ENCODE data around the gene CCDC141.

The CCDC141 gene

DNA sequence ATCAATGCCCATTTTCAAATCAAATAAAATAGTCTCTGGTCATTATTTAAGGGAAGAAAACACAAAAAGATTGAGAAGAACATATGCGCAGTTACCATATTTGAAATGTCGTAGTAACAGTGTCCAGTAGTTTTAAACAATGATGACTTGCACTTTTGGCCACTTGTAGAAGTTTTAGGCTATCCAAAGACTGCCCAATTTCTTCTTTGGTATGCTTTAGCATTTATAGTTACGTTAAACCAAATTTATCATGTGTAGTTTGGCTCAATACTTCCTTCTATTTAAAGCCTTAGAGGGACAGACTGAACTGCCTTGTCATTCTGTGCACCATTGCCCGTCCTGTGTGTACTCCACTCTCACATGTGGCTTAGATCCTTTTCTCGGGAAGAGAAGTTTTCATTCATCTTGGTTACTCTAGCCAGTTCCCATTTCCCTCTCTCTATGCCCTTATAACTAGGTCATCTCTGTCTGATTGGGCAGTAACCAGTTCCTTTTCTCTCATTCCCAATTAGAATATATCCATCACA, 157.9 kb downstream of the CCDC141 start:
- H3K4me3 ChIP-seq (ENCODE audit: low read depth, low read length), result no peak overlapping the region
- DNase-seq (ENCODE audit: low read depth), result no peak
- TF ChIP-seq, protein P1, sequence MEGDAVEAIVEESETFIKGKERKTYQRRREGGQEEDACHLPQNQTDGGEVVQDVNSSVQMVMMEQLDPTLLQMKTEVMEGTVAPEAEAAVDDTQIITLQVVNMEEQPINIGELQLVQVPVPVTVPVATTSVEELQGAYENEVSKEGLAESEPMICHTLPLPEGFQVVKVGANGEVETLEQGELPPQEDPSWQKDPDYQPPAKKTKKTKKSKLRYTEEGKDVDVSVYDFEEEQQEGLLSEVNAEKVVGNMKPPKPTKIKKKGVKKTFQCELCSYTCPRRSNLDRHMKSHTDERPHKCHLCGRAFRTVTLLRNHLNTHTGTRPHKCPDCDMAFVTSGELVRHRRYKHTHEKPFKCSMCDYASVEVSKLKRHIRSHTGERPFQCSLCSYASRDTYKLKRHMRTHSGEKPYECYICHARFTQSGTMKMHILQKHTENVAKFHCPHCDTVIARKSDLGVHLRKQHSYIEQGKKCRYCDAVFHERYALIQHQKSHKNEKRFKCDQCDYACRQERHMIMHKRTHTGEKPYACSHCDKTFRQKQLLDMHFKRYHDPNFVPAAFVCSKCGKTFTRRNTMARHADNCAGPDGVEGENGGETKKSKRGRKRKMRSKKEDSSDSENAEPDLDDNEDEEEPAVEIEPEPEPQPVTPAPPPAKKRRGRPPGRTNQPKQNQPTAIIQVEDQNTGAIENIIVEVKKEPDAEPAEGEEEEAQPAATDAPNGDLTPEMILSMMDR (IDR thresholded peaks at IDR 0.05; ENCODE audit: low read depth, low read length), result no peak
- no peak for TF ChIP-seq MYC (IDR thresholded peaks at IDR 0.05; ENCODE audit: low read depth, low read length)
- no peak for TF ChIP-seq POLR2A (IDR thresholded peaks at IDR 0.05; ENCODE audit: extremely low read depth, insufficient read length)
- TF ChIP-seq, protein P2, sequence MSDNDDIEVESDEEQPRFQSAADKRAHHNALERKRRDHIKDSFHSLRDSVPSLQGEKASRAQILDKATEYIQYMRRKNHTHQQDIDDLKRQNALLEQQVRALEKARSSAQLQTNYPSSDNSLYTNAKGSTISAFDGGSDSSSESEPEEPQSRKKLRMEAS (IDR thresholded peaks at IDR 0.05; ENCODE audit: low read depth, low read length), result no peak

DNA sequence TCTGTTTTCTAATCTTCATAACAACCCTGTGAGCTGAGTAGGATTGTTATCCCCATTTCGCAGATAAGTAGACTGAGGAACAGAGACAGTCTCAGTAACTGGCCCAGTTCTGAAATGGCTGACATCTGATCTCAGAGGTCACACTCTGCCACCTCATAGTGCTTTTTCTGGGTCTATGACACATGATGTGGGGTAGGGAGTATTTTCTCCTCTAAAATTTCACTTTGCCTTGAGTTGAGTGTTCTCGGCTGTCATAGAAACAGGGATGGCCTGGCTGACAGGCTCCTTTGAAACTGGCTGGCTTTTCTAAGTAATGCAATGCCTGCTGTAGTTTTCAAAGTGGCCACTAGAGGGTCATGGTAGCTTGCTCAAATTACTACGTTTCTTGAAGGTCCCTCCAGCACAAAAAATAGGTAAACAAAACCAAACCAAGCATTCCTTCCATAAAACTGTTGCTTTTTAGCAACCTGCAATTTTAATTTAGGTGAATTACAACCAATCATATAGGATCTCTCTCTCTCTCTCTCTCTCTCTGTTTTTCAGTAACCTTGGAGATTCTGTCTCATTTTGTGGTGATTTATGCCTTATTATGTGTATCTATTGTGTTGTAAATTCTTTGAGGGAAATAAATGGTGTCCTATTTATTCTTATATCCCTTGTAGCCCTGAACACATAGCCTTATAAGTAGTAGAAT, 158.5 kb downstream of the CCDC141 start:
- TF ChIP-seq POLR2A (IDR thresholded peaks at IDR 0.05; ENCODE audit: extremely low read depth, insufficient read length), result no peak
- TF ChIP-seq, protein P2 (IDR thresholded peaks at IDR 0.05; ENCODE audit: low read depth, low read length), result no peak
- TF ChIP-seq, protein P1 (IDR thresholded peaks at IDR 0.05; ENCODE audit: low read depth, low read length), result peak; percentile 95
- peak; percentile 66 for DNase-seq (ENCODE audit: low read depth)
- H3K4me3 ChIP-seq (ENCODE audit: low read depth, low read length), result no peak overlapping the region

DNA sequence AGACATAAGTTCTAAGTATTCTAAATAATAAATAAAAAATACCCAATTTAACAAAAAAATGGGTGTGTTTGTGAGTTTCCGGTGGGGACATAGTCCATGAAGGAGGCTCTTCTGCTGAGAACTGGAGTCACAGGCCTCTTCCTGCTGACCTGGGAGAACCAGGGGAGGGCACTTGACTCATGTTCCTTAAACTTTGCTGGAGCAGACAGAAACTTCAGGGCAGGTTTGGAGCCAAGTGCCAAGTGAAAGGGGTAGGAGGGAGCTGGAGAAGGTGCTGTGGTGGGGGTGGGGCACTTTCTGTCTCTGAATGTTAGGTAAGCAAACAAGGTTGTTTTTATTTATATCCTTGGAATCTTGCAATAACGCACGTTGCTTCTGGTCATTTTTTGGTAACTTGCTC, 163.9 kb downstream of the CCDC141 start:
- H3K4me3 ChIP-seq (ENCODE audit: low read depth, low read length), result no peak overlapping the region
- TF ChIP-seq POLR2A (IDR thresholded peaks at IDR 0.05; ENCODE audit: extremely low read depth, insufficient read length) (no peak), MYC (IDR thresholded peaks at IDR 0.05; ENCODE audit: low read depth, low read length) (no peak)
- TF ChIP-seq, protein P2 (IDR thresholded peaks at IDR 0.05; ENCODE audit: low read depth, low read length), result no peak
- TF ChIP-seq, protein P1 (IDR thresholded peaks at IDR 0.05; ENCODE audit: low read depth, low read length), result no peak
- no peak for DNase-seq (ENCODE audit: low read depth)

DNA sequence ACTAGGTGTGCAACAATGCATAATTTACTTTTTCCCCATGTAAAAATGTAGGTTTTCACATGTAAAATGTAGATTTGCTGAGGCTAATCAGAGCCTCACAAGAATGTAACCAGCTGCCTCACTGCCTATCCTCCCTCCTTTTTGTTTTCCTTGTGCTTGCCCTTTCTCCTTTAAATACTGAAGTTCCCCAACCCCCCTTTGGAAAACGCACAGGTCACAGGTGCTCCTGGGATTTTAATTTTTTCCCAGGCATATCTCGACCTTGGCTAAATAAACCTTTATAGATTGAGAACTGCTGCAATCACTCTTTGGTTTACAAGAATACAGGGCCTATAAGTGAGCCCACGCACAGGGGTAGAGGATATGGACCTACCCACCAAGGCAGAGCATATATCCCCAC, 165.5 kb downstream of the CCDC141 start:
- no peak overlapping the region for H3K4me3 ChIP-seq (ENCODE audit: low read depth, low read length)
- TF ChIP-seq POLR2A (IDR thresholded peaks at IDR 0.05; ENCODE audit: extremely low read depth, insufficient read length) (no peak), MYC (IDR thresholded peaks at IDR 0.05; ENCODE audit: low read depth, low read length) (no peak)
- TF ChIP-seq, protein P1 (IDR thresholded peaks at IDR 0.05; ENCODE audit: low read depth, low read length), result no peak
- TF ChIP-seq, protein P2 (IDR thresholded peaks at IDR 0.05; ENCODE audit: low read depth, low read length), result no peak
- no peak for DNase-seq (ENCODE audit: low read depth)

DNA sequence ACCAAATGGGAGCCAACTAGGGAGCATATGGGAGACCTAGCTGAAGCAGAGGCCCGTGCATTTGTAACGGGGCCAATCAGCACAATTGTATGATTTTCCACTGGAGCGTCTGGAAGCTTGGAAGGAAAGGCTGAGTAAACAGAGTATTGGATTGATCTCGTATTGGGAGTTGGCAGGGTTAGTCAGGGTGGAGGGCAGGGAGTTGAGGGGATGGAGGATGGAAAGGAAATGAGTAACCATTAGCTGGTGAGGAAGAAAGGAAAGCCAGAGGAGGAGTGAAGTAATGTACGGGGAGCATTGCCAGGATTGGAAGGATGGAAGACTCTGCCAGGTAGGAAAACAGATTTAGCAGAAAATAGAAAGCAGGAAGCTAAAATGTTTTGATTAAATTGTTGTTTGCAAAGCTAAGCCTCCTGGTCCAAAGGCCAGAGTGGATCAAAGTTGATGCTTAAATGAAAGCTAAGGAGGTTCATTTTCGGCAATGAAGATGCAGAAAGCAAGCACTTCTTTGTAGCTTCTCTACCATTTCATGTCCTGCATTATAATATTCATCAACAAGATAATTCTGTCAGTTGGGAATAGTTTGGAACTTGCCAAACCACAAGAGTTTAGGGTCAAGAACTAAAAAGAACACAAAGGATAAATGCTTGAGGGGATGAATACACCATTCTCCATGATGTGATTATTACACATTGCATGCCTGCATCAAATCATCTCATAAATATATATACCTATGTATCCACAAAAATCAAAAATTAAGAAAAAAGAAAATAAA, 167.1 kb downstream of the CCDC141 start:
- H3K4me3 ChIP-seq (ENCODE audit: low read depth, low read length), result no peak overlapping the region
- DNase-seq (ENCODE audit: low read depth), result no peak
- TF ChIP-seq, protein P2 (IDR thresholded peaks at IDR 0.05; ENCODE audit: low read depth, low read length), result no peak
- TF ChIP-seq, protein P1 (IDR thresholded peaks at IDR 0.05; ENCODE audit: low read depth, low read length), result no peak
- TF ChIP-seq POLR2A (IDR thresholded peaks at IDR 0.05; ENCODE audit: extremely low read depth, insufficient read length) (no peak), MYC (IDR thresholded peaks at IDR 0.05; ENCODE audit: low read depth, low read length) (no peak)
